Suprapubic skin (tissue), 3 donors: ENCODE measurements around the gene KRTAP2-2.

Source experiments
- CTCF ChIP-seq, 2 donors: fragments of 200-600 bp in 1 of 2; fragments of 450-650 bp in 1 of 2; sonication (generic) in 1 of 2; IDR thresholded peaks; one replicate each; pipeline ENCODE4 v1.5.1; 2016 to 2019; ENCODE audit warnings: antibody characterized with exemption in 2 of 2, mild to moderate bottlenecking in 1 of 2, moderate library complexity in 1 of 2
- POLR2AphosphoS5 ChIP-seq, 3 donors: sonication (generic); formaldehyde crosslinking; IDR thresholded peaks; one replicate each; pipeline ENCODE4 v1.6.1; 2017; ENCODE audit warnings: antibody characterized with exemption in 3 of 3

GRCh38 chr17:41019415-41019814 lies 35.6 kb downstream of the KRTAP2-2 start:
- TF ChIP-seq CTCF (IDR thresholded peaks at IDR 0.05), result no peak
- TF ChIP-seq POLR2AphosphoS5 (IDR thresholded peaks at IDR 0.05), result no peak
